WTC11 (cell line): Measurements from ENCODE around the gene AMIGO1. TPM values are rescaled to one million over a fixed set of nuclear protein-coding genes. Genes with fewer than 3 reads are reported as not detected.

Experiments used
- ATAC-seq: fragments of 200-7000 bp; cut with Tn5 transposase; 2 replicates; pipeline ENCODE4 v1.10.0; 2021; ENCODE audit warnings: mild to moderate bottlenecking, moderate library complexity
- CTCF ChIA-PET: fragments of 300-600 bp; sonication (Branson Sonifier 250); formaldehyde crosslinking; loops from one replicate; lab custom pipeline; 2021; ENCODE audit warnings: antibody characterized with exemption; lab: Charles Lee
- POLR2A ChIA-PET: fragments of 350-600 bp; sonication (Branson Sonifier 250); formaldehyde crosslinking; loops from one replicate; lab custom pipeline; 2021; ENCODE audit warnings: antibody characterized with exemption; lab: Charles Lee
- DNase-seq: peaks from one replicate; pipeline ENCODE4 v3.0.0; 2021; ENCODE audit warnings: low spot score
- H3K27ac Mint-ChIP-seq: 2 replicates; pipeline ENCODE4 v1.8.0; 2021; ENCODE audit warnings: mixed read lengths
- H3K27me3 Mint-ChIP-seq: 2 replicates; pipeline ENCODE4 v1.8.0; 2021; ENCODE audit warnings: low read depth, mild to moderate bottlenecking, moderate library complexity, mixed read lengths
- H3K36me3 Mint-ChIP-seq: 2 replicates; pipeline ENCODE4 v1.8.0; 2021; ENCODE audit warnings: mixed read lengths
- H3K4me1 Mint-ChIP-seq: 2 replicates; pipeline ENCODE4 v1.8.0; 2022; ENCODE audit warnings: mixed read lengths
- H3K4me3 Mint-ChIP-seq: 2 replicates; pipeline ENCODE4 v1.8.0; 2021; ENCODE audit warnings: mild to moderate bottlenecking, moderate library complexity, mixed read lengths
- H3K9me3 Mint-ChIP-seq: 2 replicates; pipeline ENCODE4 v1.8.0; 2021; ENCODE audit warnings: mixed read lengths
- CREB1 ChIP-seq: sonication (generic); formaldehyde crosslinking; IDR thresholded peaks from 2 replicates; pipeline ENCODE4 v1.8.0; 2023; ENCODE audit warnings: mild to moderate bottlenecking, missing genetic modification reagents
- CREM ChIP-seq: sonication (generic); formaldehyde crosslinking; IDR thresholded peaks from 2 replicates; pipeline ENCODE4 v1.8.1; 2022; ENCODE audit warnings: mild to moderate bottlenecking, missing genetic modification reagents, moderate library complexity
- ETV6 ChIP-seq: sonication (generic); formaldehyde crosslinking; IDR thresholded peaks from 2 replicates; pipeline ENCODE4 v1.8.1; 2022; ENCODE audit warnings: mild to moderate bottlenecking, missing genetic modification reagents
- FOXJ3 ChIP-seq: sonication (generic); formaldehyde crosslinking; IDR thresholded peaks from 2 replicates; pipeline ENCODE4 v1.9.0; 2021; ENCODE audit warnings: missing genetic modification reagents, mild to moderate bottlenecking, borderline replicate concordance
- FOXP1 ChIP-seq: sonication (generic); formaldehyde crosslinking; IDR thresholded peaks from 2 replicates; pipeline ENCODE4 v1.8.0; 2022; ENCODE audit warnings: missing genetic modification reagents, mild to moderate bottlenecking, moderate library complexity, borderline replicate concordance
- GABPB1 ChIP-seq: sonication (generic); formaldehyde crosslinking; IDR thresholded peaks from 2 replicates; pipeline ENCODE4 v1.8.1; 2023; ENCODE audit warnings: mild to moderate bottlenecking, missing genetic modification reagents
- IRF2 ChIP-seq: sonication (generic); formaldehyde crosslinking; IDR thresholded peaks from 2 replicates; pipeline ENCODE4 v1.8.0; 2022; ENCODE audit warnings: low read depth, missing genetic modification reagents, borderline replicate concordance
- MYBL2 ChIP-seq: sonication (generic); formaldehyde crosslinking; IDR thresholded peaks from 2 replicates; pipeline ENCODE4 v1.8.1; 2023; ENCODE audit warnings: mild to moderate bottlenecking, moderate library complexity, missing genetic modification reagents
- NR1H2 ChIP-seq: sonication (generic); formaldehyde crosslinking; IDR thresholded peaks from 2 replicates; pipeline ENCODE4 v1.9.0; 2021; ENCODE audit warnings: mild to moderate bottlenecking, moderate library complexity, missing genetic modification reagents
- PRRX2 ChIP-seq: fragments of 250-450 bp; sonication (Bioruptor Pico); IDR thresholded peaks from 2 replicates; pipeline ENCODE4 v1.8.0; 2021; ENCODE audit warnings: mild to moderate bottlenecking
- SMAD4 ChIP-seq: sonication (generic); formaldehyde crosslinking; IDR thresholded peaks from 2 replicates; pipeline ENCODE4 v1.8.0; 2022; ENCODE audit warnings: mild to moderate bottlenecking, missing genetic modification reagents
- TEAD1 ChIP-seq: sonication (generic); formaldehyde crosslinking; IDR thresholded peaks from 2 replicates; pipeline ENCODE4 v1.8.0; 2022; ENCODE audit warnings: mild to moderate bottlenecking, missing genetic modification reagents
- ZNF317 ChIP-seq: sonication (generic); formaldehyde crosslinking; IDR thresholded peaks from 2 replicates; pipeline ENCODE4 v1.8.1; 2023; ENCODE audit warnings: low read depth, mild to moderate bottlenecking, moderate library complexity, missing genetic modification reagents, borderline replicate concordance
- ZNF396 ChIP-seq: fragments of 250-450 bp; sonication (Bioruptor Pico); IDR thresholded peaks from 2 replicates; pipeline ENCODE4 v1.8.0; 2021; ENCODE audit warnings: mild to moderate bottlenecking, moderate library complexity, borderline replicate concordance
- ZNF423 ChIP-seq: fragments of 250-450 bp; sonication (Bioruptor Pico); IDR thresholded peaks from 2 replicates; pipeline ENCODE4 v2.1.2; 2022; ENCODE audit warnings: mild to moderate bottlenecking, moderate library complexity
- total RNA-seq: library from RNA; stranded (reverse); gene quantifications from 3 replicates; pipeline ENCODE4 v1.2.3, GENCODE V29; 2021
- TF ChIP-seq, protein P1 (sequence below): fragments of 250-450 bp; sonication (Bioruptor Pico); IDR thresholded peaks from 2 replicates; pipeline ENCODE4 v1.9.0; 2021; ENCODE audit warnings: moderate library complexity, mild to moderate bottlenecking, inconsistent platforms, borderline replicate concordance
- TF ChIP-seq, protein P2 (sequence below): sonication (generic); formaldehyde crosslinking; conservative IDR thresholded peaks from 2 replicates; pipeline ENCODE4 v1.8.1; 2022; ENCODE audit warnings: mild to moderate bottlenecking, missing genetic modification reagents
- TF ChIP-seq, protein P3 (sequence below): sonication (generic); formaldehyde crosslinking; IDR thresholded peaks from 2 replicates; pipeline ENCODE4 v1.8.0; 2022; ENCODE audit warnings: mild to moderate bottlenecking, missing genetic modification reagents
- TF ChIP-seq, protein P4 (sequence below): sonication (generic); formaldehyde crosslinking; IDR thresholded peaks from 2 replicates; pipeline ENCODE4 v1.8.1; 2023; ENCODE audit warnings: mild to moderate bottlenecking, missing genetic modification reagents
- TF ChIP-seq, protein P5 (sequence below): sonication (generic); formaldehyde crosslinking; IDR thresholded peaks from 2 replicates; pipeline ENCODE4 v1.8.0; 2022; ENCODE audit warnings: mild to moderate bottlenecking, missing genetic modification reagents
- TF ChIP-seq, protein P6 (sequence below): sonication (generic); formaldehyde crosslinking; IDR thresholded peaks from 2 replicates; pipeline ENCODE4 v1.8.1; 2023; ENCODE audit warnings: mild to moderate bottlenecking, moderate library complexity, missing genetic modification reagents
- TF ChIP-seq, protein P7 (sequence below): sonication (generic); formaldehyde crosslinking; IDR thresholded peaks from 2 replicates; pipeline ENCODE4 v1.8.0; 2022; ENCODE audit warnings: mild to moderate bottlenecking, missing genetic modification reagents
- TF ChIP-seq, protein P8 (sequence below): sonication (generic); formaldehyde crosslinking; IDR thresholded peaks from 2 replicates; pipeline ENCODE4 v1.8.1; 2023; ENCODE audit warnings: mild to moderate bottlenecking, missing genetic modification reagents, borderline replicate concordance

AMIGO1 gene
- total RNA-seq, 1 experiment from 2014 or later = 2.4 TPM

DNA sequence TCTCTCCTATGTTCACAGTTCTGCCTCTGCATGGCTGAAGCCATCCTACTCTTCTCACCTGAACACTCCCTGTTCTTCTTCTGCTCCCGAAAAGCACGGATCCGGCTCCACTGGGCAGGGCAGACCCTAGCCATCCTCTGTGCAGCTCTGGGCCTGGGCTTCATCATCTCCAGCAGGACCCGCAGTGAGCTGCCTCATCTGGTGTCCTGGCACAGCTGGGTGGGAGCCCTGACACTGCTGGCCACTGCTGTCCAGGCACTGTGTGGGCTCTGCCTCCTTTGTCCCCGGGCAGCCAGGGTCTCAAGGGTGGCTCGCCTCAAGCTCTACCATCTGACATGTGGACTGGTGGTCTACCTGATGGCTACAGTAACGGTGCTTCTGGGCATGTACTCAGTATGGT, 13.8 kb downstream of the AMIGO1 start:
- H3K9me3 Mint-ChIP-seq = no peaks in the 10 kb centered on the region
- no peaks in the 10 kb centered on the region for H3K36me3 Mint-ChIP-seq
- ChIA-PET CTCF (interaction anchor here (5.8 to 13.8 kb wide), 2 partner anchors 12 to 39 kb away, joined by 93 to 740 read pairs; partner anchors contain the start of genes AMIGO1 and GPR61), POLR2A (no interaction called here)
- DNase-seq (no peak), ATAC-seq (no peak)
- H3K4me1 Mint-ChIP-seq = peaks cover 31% of the 10 kb centered on the region
- no peak overlapping the region for H3K27ac Mint-ChIP-seq
- TF ChIP-seq FOXJ3 (no peak), CREB1 (CRISPR knock-in tag) (no peak), MYBL2 (CRISPR knock-in tag) (no peak), FOXP1 (CRISPR knock-in tag) (no peak), SMAD4 (CRISPR knock-in tag) (no peak), ZNF423 (CRISPR knock-in tag) (no peak), TEAD1 (CRISPR knock-in tag) (no peak), IRF2 (no peak), NR1H2 (CRISPR knock-in tag) (no peak), ZNF396 (no peak), GABPB1 (CRISPR knock-in tag) (no peak)
- TF ChIP-seq, protein P1, sequence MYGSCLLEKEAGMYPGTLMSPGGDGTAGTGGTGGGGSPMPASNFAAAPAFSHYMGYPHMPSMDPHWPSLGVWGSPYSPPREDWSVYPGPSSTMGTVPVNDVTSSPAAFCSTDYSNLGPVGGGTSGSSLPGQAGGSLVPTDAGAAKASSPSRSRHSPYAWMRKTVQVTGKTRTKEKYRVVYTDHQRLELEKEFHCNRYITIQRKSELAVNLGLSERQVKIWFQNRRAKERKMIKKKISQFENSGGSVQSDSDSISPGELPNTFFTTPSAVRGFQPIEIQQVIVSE (CRISPR knock-in tag) = no peak
- TF ChIP-seq, protein P2, sequence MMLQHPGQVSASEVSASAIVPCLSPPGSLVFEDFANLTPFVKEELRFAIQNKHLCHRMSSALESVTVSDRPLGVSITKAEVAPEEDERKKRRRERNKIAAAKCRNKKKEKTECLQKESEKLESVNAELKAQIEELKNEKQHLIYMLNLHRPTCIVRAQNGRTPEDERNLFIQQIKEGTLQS (CRISPR knock-in tag) = no peak
- TF ChIP-seq, protein P3, sequence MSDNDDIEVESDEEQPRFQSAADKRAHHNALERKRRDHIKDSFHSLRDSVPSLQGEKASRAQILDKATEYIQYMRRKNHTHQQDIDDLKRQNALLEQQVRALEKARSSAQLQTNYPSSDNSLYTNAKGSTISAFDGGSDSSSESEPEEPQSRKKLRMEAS = no peak
- TF ChIP-seq, protein P4, sequence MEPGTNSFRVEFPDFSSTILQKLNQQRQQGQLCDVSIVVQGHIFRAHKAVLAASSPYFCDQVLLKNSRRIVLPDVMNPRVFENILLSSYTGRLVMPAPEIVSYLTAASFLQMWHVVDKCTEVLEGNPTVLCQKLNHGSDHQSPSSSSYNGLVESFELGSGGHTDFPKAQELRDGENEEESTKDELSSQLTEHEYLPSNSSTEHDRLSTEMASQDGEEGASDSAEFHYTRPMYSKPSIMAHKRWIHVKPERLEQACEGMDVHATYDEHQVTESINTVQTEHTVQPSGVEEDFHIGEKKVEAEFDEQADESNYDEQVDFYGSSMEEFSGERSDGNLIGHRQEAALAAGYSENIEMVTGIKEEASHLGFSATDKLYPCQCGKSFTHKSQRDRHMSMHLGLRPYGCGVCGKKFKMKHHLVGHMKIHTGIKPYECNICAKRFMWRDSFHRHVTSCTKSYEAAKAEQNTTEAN (CRISPR knock-in tag) = no peak
- no peaks in the 10 kb centered on the region for H3K27me3 Mint-ChIP-seq
- peak overlapping the region; percentile 90 for H3K4me3 Mint-ChIP-seq

DNA sequence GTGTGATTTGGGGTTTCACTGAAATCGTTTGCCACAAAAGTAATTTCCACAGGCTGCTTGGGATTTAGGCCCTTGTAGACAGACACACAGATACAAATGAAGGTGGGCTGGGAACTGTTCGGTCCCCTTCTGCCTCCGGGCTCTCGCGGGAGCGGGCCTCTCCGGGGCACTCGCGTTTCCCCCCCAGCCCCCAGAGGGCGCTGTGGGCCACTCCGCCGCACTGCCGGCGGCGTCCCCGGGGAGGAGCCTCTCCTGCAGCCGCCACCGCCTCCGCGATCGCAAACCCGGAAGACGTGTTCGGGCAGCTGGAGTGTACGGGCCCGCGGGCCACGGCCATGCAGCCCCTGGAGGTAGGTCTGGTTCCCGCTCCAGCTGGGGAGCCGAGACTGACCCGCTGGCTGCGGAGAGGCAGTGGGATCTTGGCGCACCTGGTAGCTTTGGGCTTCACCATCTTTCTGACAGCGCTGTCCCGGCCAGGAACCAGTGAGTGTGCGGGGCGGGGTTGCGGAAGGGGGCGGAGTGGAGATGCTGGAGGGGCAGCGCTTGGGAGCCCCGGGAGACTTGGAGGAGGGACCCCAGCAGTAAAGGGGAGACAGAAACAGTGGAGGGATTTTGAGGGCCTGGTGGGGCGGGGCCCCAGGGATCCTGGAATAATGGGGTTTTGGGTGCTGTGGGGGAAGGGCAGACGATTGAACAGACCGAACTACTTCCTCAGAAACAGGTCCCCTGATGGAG, 15.6 kb downstream of the AMIGO1 start, which contains the start of gene CYB561D1:
Gene CYB561D1 (plus strand): TSS at position 290 of the 735 bp plus-strand sequence. CDS start 46 bp downstream, at position 336.
- no peaks in the 10 kb centered on the region for H3K9me3 Mint-ChIP-seq
- H3K4me3 Mint-ChIP-seq = peak within 1 kb of the TSS; percentile 90
- ChIA-PET CTCF (interaction anchor here (0.7 to 13.8 kb wide), 27 partner anchors 9 to 491 kb away, joined by 3 to 740 read pairs (median 4); partner anchors contain the start of genes AHCYL1, AMIGO1, ATXN7L2 and GNAI3), POLR2A (interaction anchor here (0.6 to 0.8 kb wide), 3 partner anchors 36 to 66 kb away, joined by 3 to 5 read pairs (median 3); partner anchors contain the start of gene GNAI3)
- H3K36me3 Mint-ChIP-seq = no peaks in the 10 kb centered on the region
- DNase-seq (peak; percentile 90), ATAC-seq (peak; percentile 81)
- H3K27me3 Mint-ChIP-seq = no peaks in the 10 kb centered on the region
- H3K4me1 Mint-ChIP-seq = peaks cover 22% of the 10 kb centered on the region
- 0 out of 2 replicates have a peak within 1 kb of the TSS, but pooled peaks have one; percentile 60 for H3K27ac Mint-ChIP-seq
- TF ChIP-seq MYBL2 (CRISPR knock-in tag) (peak; percentile 81; the same call in 1 of the 2 replicates), GABPB1 (CRISPR knock-in tag) (peak; percentile 38; the same call in 1 of the 2 replicates), CREM (CRISPR knock-in tag) (peak; percentile 72; the same call in 1 of the 2 replicates), ZNF317 (CRISPR knock-in tag) (no peak), PRRX2 (CRISPR knock-in tag) (no peak), ETV6 (peak; percentile 69; the same call in 1 of the 2 replicates)
- TF ChIP-seq, protein P5, sequence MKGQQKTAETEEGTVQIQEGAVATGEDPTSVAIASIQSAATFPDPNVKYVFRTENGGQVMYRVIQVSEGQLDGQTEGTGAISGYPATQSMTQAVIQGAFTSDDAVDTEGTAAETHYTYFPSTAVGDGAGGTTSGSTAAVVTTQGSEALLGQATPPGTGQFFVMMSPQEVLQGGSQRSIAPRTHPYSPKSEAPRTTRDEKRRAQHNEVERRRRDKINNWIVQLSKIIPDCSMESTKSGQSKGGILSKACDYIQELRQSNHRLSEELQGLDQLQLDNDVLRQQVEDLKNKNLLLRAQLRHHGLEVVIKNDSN (CRISPR knock-in tag) = 0 out of 2 replicates have a peak, but pooled peaks have one; percentile 20
- TF ChIP-seq, protein P6, sequence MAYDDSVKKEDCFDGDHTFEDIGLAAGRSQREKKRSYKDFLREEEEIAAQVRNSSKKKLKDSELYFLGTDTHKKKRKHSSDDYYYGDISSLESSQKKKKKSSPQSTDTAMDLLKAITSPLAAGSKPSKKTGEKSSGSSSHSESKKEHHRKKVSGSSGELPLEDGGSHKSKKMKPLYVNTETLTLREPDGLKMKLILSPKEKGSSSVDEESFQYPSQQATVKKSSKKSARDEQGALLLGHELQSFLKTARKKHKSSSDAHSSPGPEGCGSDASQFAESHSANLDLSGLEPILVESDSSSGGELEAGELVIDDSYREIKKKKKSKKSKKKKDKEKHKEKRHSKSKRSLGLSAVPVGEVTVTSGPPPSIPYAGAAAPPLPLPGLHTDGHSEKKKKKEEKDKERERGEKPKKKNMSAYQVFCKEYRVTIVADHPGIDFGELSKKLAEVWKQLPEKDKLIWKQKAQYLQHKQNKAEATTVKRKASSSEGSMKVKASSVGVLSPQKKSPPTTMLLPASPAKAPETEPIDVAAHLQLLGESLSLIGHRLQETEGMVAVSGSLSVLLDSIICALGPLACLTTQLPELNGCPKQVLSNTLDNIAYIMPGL (CRISPR knock-in tag) = peak; percentile 91
- TF ChIP-seq, protein P7, sequence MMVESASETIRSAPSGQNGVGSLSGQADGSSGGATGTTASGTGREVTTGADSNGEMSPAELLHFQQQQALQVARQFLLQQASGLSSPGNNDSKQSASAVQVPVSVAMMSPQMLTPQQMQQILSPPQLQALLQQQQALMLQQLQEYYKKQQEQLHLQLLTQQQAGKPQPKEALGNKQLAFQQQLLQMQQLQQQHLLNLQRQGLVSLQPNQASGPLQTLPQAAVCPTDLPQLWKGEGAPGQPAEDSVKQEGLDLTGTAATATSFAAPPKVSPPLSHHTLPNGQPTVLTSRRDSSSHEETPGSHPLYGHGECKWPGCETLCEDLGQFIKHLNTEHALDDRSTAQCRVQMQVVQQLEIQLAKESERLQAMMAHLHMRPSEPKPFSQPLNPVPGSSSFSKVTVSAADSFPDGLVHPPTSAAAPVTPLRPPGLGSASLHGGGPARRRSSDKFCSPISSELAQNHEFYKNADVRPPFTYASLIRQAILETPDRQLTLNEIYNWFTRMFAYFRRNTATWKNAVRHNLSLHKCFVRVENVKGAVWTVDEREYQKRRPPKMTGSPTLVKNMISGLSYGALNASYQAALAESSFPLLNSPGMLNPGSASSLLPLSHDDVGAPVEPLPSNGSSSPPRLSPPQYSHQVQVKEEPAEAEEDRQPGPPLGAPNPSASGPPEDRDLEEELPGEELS (CRISPR knock-in tag) = peak; percentile 39; the same call in 1 of the 2 replicates
- TF ChIP-seq, protein P8, sequence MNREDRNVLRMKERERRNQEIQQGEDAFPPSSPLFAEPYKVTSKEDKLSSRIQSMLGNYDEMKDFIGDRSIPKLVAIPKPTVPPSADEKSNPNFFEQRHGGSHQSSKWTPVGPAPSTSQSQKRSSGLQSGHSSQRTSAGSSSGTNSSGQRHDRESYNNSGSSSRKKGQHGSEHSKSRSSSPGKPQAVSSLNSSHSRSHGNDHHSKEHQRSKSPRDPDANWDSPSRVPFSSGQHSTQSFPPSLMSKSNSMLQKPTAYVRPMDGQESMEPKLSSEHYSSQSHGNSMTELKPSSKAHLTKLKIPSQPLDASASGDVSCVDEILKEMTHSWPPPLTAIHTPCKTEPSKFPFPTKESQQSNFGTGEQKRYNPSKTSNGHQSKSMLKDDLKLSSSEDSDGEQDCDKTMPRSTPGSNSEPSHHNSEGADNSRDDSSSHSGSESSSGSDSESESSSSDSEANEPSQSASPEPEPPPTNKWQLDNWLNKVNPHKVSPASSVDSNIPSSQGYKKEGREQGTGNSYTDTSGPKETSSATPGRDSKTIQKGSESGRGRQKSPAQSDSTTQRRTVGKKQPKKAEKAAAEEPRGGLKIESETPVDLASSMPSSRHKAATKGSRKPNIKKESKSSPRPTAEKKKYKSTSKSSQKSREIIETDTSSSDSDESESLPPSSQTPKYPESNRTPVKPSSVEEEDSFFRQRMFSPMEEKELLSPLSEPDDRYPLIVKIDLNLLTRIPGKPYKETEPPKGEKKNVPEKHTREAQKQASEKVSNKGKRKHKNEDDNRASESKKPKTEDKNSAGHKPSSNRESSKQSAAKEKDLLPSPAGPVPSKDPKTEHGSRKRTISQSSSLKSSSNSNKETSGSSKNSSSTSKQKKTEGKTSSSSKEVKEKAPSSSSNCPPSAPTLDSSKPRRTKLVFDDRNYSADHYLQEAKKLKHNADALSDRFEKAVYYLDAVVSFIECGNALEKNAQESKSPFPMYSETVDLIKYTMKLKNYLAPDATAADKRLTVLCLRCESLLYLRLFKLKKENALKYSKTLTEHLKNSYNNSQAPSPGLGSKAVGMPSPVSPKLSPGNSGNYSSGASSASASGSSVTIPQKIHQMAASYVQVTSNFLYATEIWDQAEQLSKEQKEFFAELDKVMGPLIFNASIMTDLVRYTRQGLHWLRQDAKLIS (CRISPR knock-in tag) = peak; percentile 66; the same call in 1 of the 2 replicates
